T47D (cell line): ENCODE measurements around the gene TCF7L2.
A peak's percentile ranks its signal among the peaks of the same experiment; 100 is the strongest.

Experiments used
- DNase-seq, 2 experiments: peaks; one replicate each; pipeline versions ENCODE4 v3.0.0 to v3.0.0-alpha.2; 2011 to 2012; ENCODE audit warnings: low read depth in 1 of 2, low spot score in 1 of 2
- JUND ChIP-seq: IDR thresholded peaks from 2 replicates; pipeline ENCODE4 v1.6.1; 2012; ENCODE audit warnings: low read depth
- in situ Hi-C: cut with HindIII; loops from 2 replicates; pipeline ENCODE4 v1.10.0; 2016; ENCODE audit warnings: low sequenced_read_pairs, low pct_unique_long_range_greater_than_20kb

Gene TCF7L2

GRCh38 chr10:112919721-112920120 is 30.3 kb upstream of the TCF7L2 start:
- no peak for DNase-seq
- TF ChIP-seq JUND = no peak
- in situ Hi-C loops = no loop called here

GRCh38 chr10:112926906-112927688 is 22.9 kb upstream of the TCF7L2 start:
- no peak for DNase-seq
- in situ Hi-C loops = no loop called here
- TF ChIP-seq JUND = no peak

- in situ Hi-C loops = no loop called here
These were observed 22.1 kb upstream of the TCF7L2 start for GRCh38 chr10:112927980-112928379.

GRCh38 chr10:112932658-112933057 is 17.4 kb upstream of the TCF7L2 start:
- in situ Hi-C loops = no loop called here
- no peak for DNase-seq
- no peak for TF ChIP-seq JUND

More at GRCh38 chr10:112927980-112928379, 22.1 kb upstream of the TCF7L2 start:
- no peak for TF ChIP-seq JUND
- DNase-seq = no peak

- in situ Hi-C loops = no loop called here
- TF ChIP-seq JUND = no peak
- no peak for DNase-seq
These were observed 15.9 kb upstream of the TCF7L2 start for GRCh38 chr10:112934193-112934592.

GRCh38 chr10:112938808-112939482 is 11.1 kb upstream of the TCF7L2 start:
- in situ Hi-C loops = no loop called here
- no peak for DNase-seq
- TF ChIP-seq JUND = no peak

- in situ Hi-C loops = no loop called here
- no peak for DNase-seq
- no peak for TF ChIP-seq JUND
These were observed 4.2 kb upstream of the TCF7L2 start for GRCh38 chr10:112945811-112946210.

GRCh38 chr10:112946649-112947048 is 3.4 kb upstream of the TCF7L2 start:
- DNase-seq = no peak
- no peak for TF ChIP-seq JUND
- in situ Hi-C loops = no loop called here

- in situ Hi-C loops = no loop called here
- no peak for TF ChIP-seq JUND
These were observed 1.9 kb upstream of the TCF7L2 start for GRCh38 chr10:112948196-112948595.

GRCh38 chr10:112949143-112949823 is 764 bp upstream of the TCF7L2 start:
- in situ Hi-C loops = no loop called here
- no peak for TF ChIP-seq JUND
- DNase-seq = no peak

More at GRCh38 chr10:112948196-112948595, 1.9 kb upstream of the TCF7L2 start:
- DNase-seq = no peak

GRCh38 chr10:112950714-112951358 is 789 bp downstream of the TCF7L2 start:
- in situ Hi-C loops = no loop called here
- no peak for TF ChIP-seq JUND
- peak in 1 of 2 experiments; percentile 44 for DNase-seq
